Endothelial cell of umbilical vein (primary cell): ENCODE data around the gene PSMA6. TPM values are rescaled to one million over a fixed set of nuclear protein-coding genes. Genes with fewer than 3 reads are reported as not detected.

Experiments used
- BruUV-seq: library from RNA; stranded (reverse); fragments of 400-500 nt; replicated peaks from 2 replicates; lab custom pipeline; 2021; lab: Mats Ljungman, UMichigan
- CTCF ChIA-PET: fragments of 300-600, 350-600 bp; sonication (Branson Sonifier 250); formaldehyde crosslinking; loops from one replicate; lab custom pipeline; 2021; ENCODE audit warnings: antibody characterized with exemption, inconsistent platforms; lab: Charles Lee
- POLR2A ChIA-PET: fragments of 300-600, 350-600 bp; sonication (Branson Sonifier 250); formaldehyde crosslinking; loops from one replicate; lab custom pipeline; 2021; ENCODE audit warnings: antibody characterized with exemption, inconsistent platforms; lab: Charles Lee
- DNase-seq: peaks from one replicate; pipeline ENCODE4 v3.0.0-alpha.2; 2011; ENCODE audit warnings: low read depth, low spot score
- FAIRE-seq: peaks from 2 replicates; lab custom pipeline; 2011; peaks lifted over from hg19 to GRCh38; lab: Jason Lieb, UNC
- H2AFZ ChIP-seq: 2 replicates; pipeline ENCODE4 v1.6.0; 2012; ENCODE audit warnings: low read depth, low read length, control low read depth, inconsistent platforms
- H3K27ac ChIP-seq: 2 replicates; pipeline ENCODE4 v1.5.1; 2011; ENCODE audit warnings: low read depth, mild to moderate bottlenecking, control low read depth, low read length, moderate library complexity; ENCODE audit not compliant: insufficient read depth
- H3K27me3 ChIP-seq, 2 experiments: 2 replicates each; pipeline versions ENCODE4 v1.6.0 to v1.6.1; 2011; ENCODE audit warnings: low read length in 2 of 2, mixed read lengths in 1 of 2; ENCODE audit not compliant: control insufficient read depth in 2 of 2, insufficient read depth in 2 of 2
- H3K36me3 ChIP-seq, 2 experiments: 2 replicates in 1 of 2; 3 replicates in 1 of 2; pipeline ENCODE4 v1.5.1; 2011; ENCODE audit warnings: low read length in 2 of 2, mild to moderate bottlenecking in 1 of 2, moderate library complexity in 1 of 2; ENCODE audit not compliant: control insufficient read depth in 2 of 2, insufficient read depth in 2 of 2; ENCODE audit errors: extremely low read depth in 1 of 2
- H3K4me1 ChIP-seq: 3 replicates; pipeline ENCODE4 v1.5.1; 2011; ENCODE audit warnings: mild to moderate bottlenecking, low read length; ENCODE audit not compliant: control insufficient read depth, insufficient read depth; ENCODE audit errors: extremely low read depth
- H3K4me2 ChIP-seq: 2 replicates; pipeline ENCODE4 v1.6.1; 2011; ENCODE audit warnings: low read length, control low read depth, mixed read lengths; ENCODE audit not compliant: insufficient read depth
- H3K4me3 ChIP-seq, 3 experiments: fragments of 200-600 bp in 1 of 3; sonication (generic), shearing (Covaris generic) in 1 of 3; replicated peaks in 1 of 3; 2 replicates each; pipeline ENCODE4 v1.5.1; 2011 to 2016; ENCODE audit warnings: control low read depth in 3 of 3, low read length in 3 of 3, mild to moderate bottlenecking in 2 of 3, inconsistent platforms in 1 of 3, low read depth in 1 of 3, moderate library complexity in 1 of 3; ENCODE audit not compliant: insufficient read depth in 1 of 3
- H3K79me2 ChIP-seq: 2 replicates; pipeline ENCODE4 v1.6.0; 2012; ENCODE audit warnings: low read length, inconsistent platforms; ENCODE audit not compliant: control insufficient read depth, insufficient read depth
- H3K9ac ChIP-seq: replicated peaks from 2 replicates; pipeline ENCODE3; 2011; ENCODE audit warnings: low read length, control low read depth; ENCODE audit not compliant: insufficient read depth; ENCODE audit errors: extremely low read depth
- H3K9me1 ChIP-seq: replicated peaks from 3 replicates; pipeline ENCODE4 v1.6.0; 2011; ENCODE audit warnings: mild to moderate bottlenecking, low read length; ENCODE audit not compliant: control insufficient read depth, insufficient read depth; ENCODE audit errors: extremely low read depth
- H3K9me3 ChIP-seq: replicated peaks from 2 replicates; pipeline ENCODE4 v1.5.1; 2012; ENCODE audit warnings: low read length, inconsistent platforms; ENCODE audit not compliant: control insufficient read depth, insufficient read depth
- H4K20me1 ChIP-seq: replicated peaks from 2 replicates; pipeline ENCODE3; 2011; ENCODE audit warnings: mild to moderate bottlenecking, low read length; ENCODE audit not compliant: control insufficient read depth, insufficient read depth; ENCODE audit errors: extremely low read depth
- EZH2 ChIP-seq: IDR thresholded peaks from 2 replicates; pipeline ENCODE4 v1.6.1; 2012; ENCODE audit warnings: borderline replicate concordance, low read depth, mild to moderate bottlenecking, moderate library complexity, low read length, inconsistent platforms; ENCODE audit not compliant: severe bottlenecking
- FOS ChIP-seq: IDR thresholded peaks from 2 replicates; pipeline ENCODE4 v1.6.1; 2011; ENCODE audit warnings: mild to moderate bottlenecking, low read length, moderate library complexity, borderline replicate concordance; ENCODE audit not compliant: insufficient read depth
- GATA2 ChIP-seq: IDR thresholded peaks from 2 replicates; pipeline ENCODE4 v1.7.0; 2011; ENCODE audit warnings: low read depth, mild to moderate bottlenecking, moderate library complexity, mixed read lengths, low read length; ENCODE audit not compliant: insufficient read length, insufficient read depth
- JUN ChIP-seq: IDR thresholded peaks from 2 replicates; pipeline ENCODE4 v1.6.1; 2011; ENCODE audit warnings: borderline replicate concordance, low read depth; ENCODE audit not compliant: insufficient read length, insufficient read depth
- MYC ChIP-seq: IDR thresholded peaks from one replicate; pipeline ENCODE4 v1.6.1; 2011; ENCODE audit warnings: mild to moderate bottlenecking, low read depth, low read length
- POLR2A ChIP-seq: IDR thresholded peaks from 2 replicates; pipeline ENCODE4 v1.6.1; 2012; ENCODE audit warnings: low read depth, mild to moderate bottlenecking, control low read depth, low read length
- POLR2AphosphoS5 ChIP-seq: IDR thresholded peaks from 2 replicates; pipeline ENCODE4 v1.6.1; 2012; ENCODE audit warnings: low read depth, mild to moderate bottlenecking, control low read depth, low read length, moderate library complexity; ENCODE audit not compliant: insufficient read depth
- dilution Hi-C: fragments of 300-500 bp; cut with MboI; formaldehyde crosslinking; loops from one replicate; pipeline ENCODE4 v1.15.0; 2019; ENCODE audit warnings: low sequenced_read_pairs; ENCODE audit not compliant: extremely low pct_ligation_motif_present
- intact Hi-C: fragments of 100-400 bp; cut with micrococcal nuclease; formaldehyde crosslinking; loops from one replicate; pipeline ENCODE4 v1.10.0; 2022
- polyA plus RNA-seq, 4 experiments: library from polyadenylated mRNA; depleted of rRNA in 3 of 4; stranded (reverse) in 3 of 4; unstranded in 1 of 4; fragments of >200 nt; gene quantifications; 2 replicates each; pipeline versions ENCODE4 v1.2.1 to v1.2.3, GENCODE V29; 2011 to 2012; ENCODE audit warnings: missing spikeins in 1 of 4
- total RNA-seq: library from RNA; stranded (reverse); gene quantifications from 2 replicates; pipeline ENCODE4 v1.2.3, GENCODE V29; 2021
- TF ChIP-seq, protein P1 (sequence below), 2 donors: IDR thresholded peaks; 1 replicate in 1 of 2; 2 replicates in 1 of 2; pipeline ENCODE4 v1.5.1; 2011; ENCODE audit warnings: low read length in 2 of 2, mild to moderate bottlenecking in 2 of 2, moderate library complexity in 2 of 2, control low read depth in 1 of 2, inconsistent platforms in 1 of 2, low read depth in 1 of 2; ENCODE audit not compliant: insufficient read depth in 1 of 2; ENCODE audit errors: extremely low read depth in 1 of 2
- TF ChIP-seq, protein P2 (sequence below): IDR thresholded peaks from 2 replicates; pipeline ENCODE4 v1.6.1; 2011; ENCODE audit not compliant: insufficient read depth, insufficient read length

The PSMA6 gene
- total and polyA plus RNA-seq, 2 donors (not counting 3 experiments of a cell fraction or from before 2014, with no cell fraction given) = 170 to 197 TPM

DNA sequence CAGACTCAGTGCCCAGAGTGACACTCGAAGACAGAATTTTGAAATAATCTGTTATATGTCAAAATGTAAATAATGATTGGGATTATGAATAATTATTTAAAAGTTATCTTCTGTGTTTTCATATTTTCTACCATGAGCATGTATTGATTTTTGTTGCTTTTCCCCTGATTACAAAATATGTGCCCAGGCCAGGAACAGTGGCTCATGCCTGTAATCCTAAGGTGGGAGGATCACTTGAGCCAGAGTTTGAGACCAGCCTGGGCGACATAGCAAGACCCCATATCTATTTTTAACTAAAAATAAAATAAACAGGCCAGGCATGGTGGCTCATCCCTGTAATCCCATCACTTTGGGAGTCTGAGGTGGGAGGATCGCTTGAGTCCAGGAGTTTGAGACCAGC is 13.5 kb downstream of the PSMA6 start:
- no peaks in the 10 kb centered on the region for H3K9me3 ChIP-seq
- dilution Hi-C loops = no loop called here
- peaks cover 0 to 5% of the 10 kb centered on the region in 2 experiments for H3K36me3 ChIP-seq
- intact Hi-C loops = no loop called here
- peaks cover 5% of the 10 kb centered on the region for H4K20me1 ChIP-seq
- no peak for FAIRE-seq
- H3K27ac ChIP-seq = no peak overlapping the region
- no peaks in the 10 kb centered on the region for H3K27me3 ChIP-seq
- CTCF ChIA-PET = interaction anchor here (1.6 kb wide), 1 partner anchor 76 kb away, joined by 6 read pairs; no protein-coding TSS in a partner anchor
- POLR2A ChIA-PET = no interaction called here
- no TSS peak for BruUV-seq
- H3K9ac ChIP-seq = no peak overlapping the region
- peaks cover 69% of the 10 kb centered on the region for H3K79me2 ChIP-seq
- H2AFZ ChIP-seq = no peak overlapping the region
- TF ChIP-seq, protein P1, sequence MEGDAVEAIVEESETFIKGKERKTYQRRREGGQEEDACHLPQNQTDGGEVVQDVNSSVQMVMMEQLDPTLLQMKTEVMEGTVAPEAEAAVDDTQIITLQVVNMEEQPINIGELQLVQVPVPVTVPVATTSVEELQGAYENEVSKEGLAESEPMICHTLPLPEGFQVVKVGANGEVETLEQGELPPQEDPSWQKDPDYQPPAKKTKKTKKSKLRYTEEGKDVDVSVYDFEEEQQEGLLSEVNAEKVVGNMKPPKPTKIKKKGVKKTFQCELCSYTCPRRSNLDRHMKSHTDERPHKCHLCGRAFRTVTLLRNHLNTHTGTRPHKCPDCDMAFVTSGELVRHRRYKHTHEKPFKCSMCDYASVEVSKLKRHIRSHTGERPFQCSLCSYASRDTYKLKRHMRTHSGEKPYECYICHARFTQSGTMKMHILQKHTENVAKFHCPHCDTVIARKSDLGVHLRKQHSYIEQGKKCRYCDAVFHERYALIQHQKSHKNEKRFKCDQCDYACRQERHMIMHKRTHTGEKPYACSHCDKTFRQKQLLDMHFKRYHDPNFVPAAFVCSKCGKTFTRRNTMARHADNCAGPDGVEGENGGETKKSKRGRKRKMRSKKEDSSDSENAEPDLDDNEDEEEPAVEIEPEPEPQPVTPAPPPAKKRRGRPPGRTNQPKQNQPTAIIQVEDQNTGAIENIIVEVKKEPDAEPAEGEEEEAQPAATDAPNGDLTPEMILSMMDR (IDR thresholded peaks at IDR 0.05; ENCODE audit: extremely low read depth in 1 of 2, insufficient read depth in 1 of 2, low read depth in 1 of 2, low read length in 2 of 2) = no peak
- TF ChIP-seq, protein P2, sequence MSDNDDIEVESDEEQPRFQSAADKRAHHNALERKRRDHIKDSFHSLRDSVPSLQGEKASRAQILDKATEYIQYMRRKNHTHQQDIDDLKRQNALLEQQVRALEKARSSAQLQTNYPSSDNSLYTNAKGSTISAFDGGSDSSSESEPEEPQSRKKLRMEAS = no peak
- TF ChIP-seq POLR2A (no peak), JUN (no peak), EZH2 (no peak), FOS (no peak), MYC (no peak), POLR2AphosphoS5 (no peak), GATA2 (no peak)
- H3K4me3 ChIP-seq = no peak overlapping the region
- no peak overlapping the region for H3K4me2 ChIP-seq
- no peaks in the 10 kb centered on the region for H3K4me1 ChIP-seq
- no peaks in the 10 kb centered on the region for H3K9me1 ChIP-seq
- no peak for DNase-seq
